Activated CD4-positive, CD25-positive, alpha-beta regulatory T cell treated with anti-CD3 and anti-CD28 coated beads, Interleukin-2, amount 50 U/mL, for 72 hours (primary cell): Measurements from ENCODE around the gene HOOK1.
"Not testable (repeated sequence)": the region's sequence is repeated elsewhere in the genome, so short reads cannot be mapped to it uniquely, and the experiment has no call there.

Experiments used
- DNase-seq: peaks from one replicate; pipeline ENCODE4 v3.0.0; 2021

Gene HOOK1

GRCh38 chr1:59897165-59897564, 82.4 kb downstream of the HOOK1 start:
- DNase-seq = no peak

- no peak for DNase-seq
Observed at GRCh38 chr1:59898927-59899326, 84.2 kb downstream of the HOOK1 start.

- DNase-seq = no peak
Observed at GRCh38 chr1:59900640-59901039, 85.9 kb downstream of the HOOK1 start.

GRCh38 chr1:59901770-59902388, 87.1 kb downstream of the HOOK1 start:
- DNase-seq = no peak

GRCh38 chr1:59903141-59903754, 88.5 kb downstream of the HOOK1 start:
- no peak for DNase-seq

GRCh38 chr1:59906931-59907330, 92.2 kb downstream of the HOOK1 start:
- DNase-seq = no peak

GRCh38 chr1:59908084-59908483, 93.3 kb downstream of the HOOK1 start:
- DNase-seq = no peak

- no peak for DNase-seq
Observed at GRCh38 chr1:59908682-59909081, 93.9 kb downstream of the HOOK1 start.

- not testable (repeated sequence) for DNase-seq
Observed at GRCh38 chr1:59914791-59915286, 100.1 kb downstream of the HOOK1 start.

GRCh38 chr1:59915516-59915915, 100.8 kb downstream of the HOOK1 start:
- no peak for DNase-seq

- no peak for DNase-seq
Observed at GRCh38 chr1:59917026-59917784, 102.5 kb downstream of the HOOK1 start.

- no peak for DNase-seq
Observed at GRCh38 chr1:59917785-59918180, 103.0 kb downstream of the HOOK1 start.

- DNase-seq = no peak
Observed at GRCh38 chr1:59919746-59920145, 105.0 kb downstream of the HOOK1 start.

- not testable (repeated sequence) for DNase-seq
Observed at GRCh38 chr1:59921258-59921899, 106.6 kb downstream of the HOOK1 start.

- DNase-seq = no peak
Observed at GRCh38 chr1:59924653-59925052, 109.9 kb downstream of the HOOK1 start.
